GM10248 (cell line): ENCODE data around the gene GTSF1L.

Source experiments
- CTCF ChIA-PET: fragments of 300-600 bp; sonication (Branson Sonifier 250); formaldehyde crosslinking; extraction: SDS; loops from one replicate; lab custom pipeline; 2021; ENCODE audit warnings: antibody characterized with exemption; lab: Yijun Ruan, JAX
- POLR2A ChIA-PET: fragments of 350-650 bp; sonication (Branson Sonifier 250); formaldehyde crosslinking; extraction: SDS; loops from one replicate; lab custom pipeline; 2020; ENCODE audit warnings: antibody characterized with exemption; lab: Yijun Ruan, JAX
- DNase-seq: peaks from one replicate; pipeline ENCODE4 v3.0.0; 2012; ENCODE audit errors: extremely low spot score
- CTCF ChIP-seq: IDR thresholded peaks from 2 replicates; pipeline ENCODE4 v1.5.1; 2012; ENCODE audit warnings: mild to moderate bottlenecking, low read depth; ENCODE audit errors: extremely low read depth, missing control alignments, control extremely low read depth

Gene GTSF1L

GRCh38 chr20:43726811-43727338, at the start of gene GTSF1L:
Gene GTSF1L, minus strand, starts transcription at chr20:43727002. Its CDS starts 308 bp downstream, at chr20:43726694.
- no peak for DNase-seq
- ChIA-PET POLR2A (no interaction called here), CTCF (interaction anchor here (1.5 kb wide), 1 partner anchor 9 kb away, joined by 4 read pairs; no protein-coding TSS in a partner anchor)
- TF ChIP-seq CTCF, result no peak

GRCh38 chr20:43774754-43775153, 48.0 kb upstream of the GTSF1L start:
- no peak for TF ChIP-seq CTCF
- no peak for DNase-seq
- POLR2A ChIA-PET, result no interaction called here
- CTCF ChIA-PET, result interaction anchor here (1.0 kb wide), 1 partner anchor 13 kb away, joined by 3 read pairs; no protein-coding TSS in a partner anchor

GRCh38 chr20:43771503-43772190, 44.8 kb upstream of the GTSF1L start:
- TF ChIP-seq CTCF, result no peak
- ChIA-PET POLR2A (no interaction called here), CTCF (interaction anchor here (1.0 kb wide), 1 partner anchor 9 kb away, joined by 4 read pairs; no protein-coding TSS in a partner anchor)
- DNase-seq, result no peak

GRCh38 chr20:43770342-43770741, 43.5 kb upstream of the GTSF1L start:
- no peak for DNase-seq
- ChIA-PET POLR2A (no interaction called here), CTCF (interaction anchor here (2.3 kb wide), 1 partner anchor 10 kb away, joined by 6 read pairs; no protein-coding TSS in a partner anchor)
- TF ChIP-seq CTCF, result no peak

GRCh38 chr20:43767686-43768474, 41.1 kb upstream of the GTSF1L start:
- TF ChIP-seq CTCF, result no peak
- ChIA-PET POLR2A (no interaction called here), CTCF (interaction anchor here (1.3 to 1.6 kb wide), 2 partner anchors 18 to 76 kb away, joined by 3 to 4 read pairs; no protein-coding TSS in a partner anchor)
- DNase-seq, result no peak

GRCh38 chr20:43766917-43767316, 40.1 kb upstream of the GTSF1L start:
- POLR2A ChIA-PET, result no interaction called here
- no peak for DNase-seq
- CTCF ChIA-PET, result interaction anchor here (1.0 to 1.6 kb wide), 3 partner anchors 16 to 313 kb away, joined by 3 to 5 read pairs (median 5); no protein-coding TSS in a partner anchor
- no peak for TF ChIP-seq CTCF
